IMR-90 (cell line): ENCODE results near the gene NPRL2. TPM values are rescaled to one million over a fixed set of nuclear protein-coding genes. Genes with fewer than 3 reads are reported as not detected.

ENCODE experiments used
- ATAC-seq: fragments of 200-7000 bp; cut with Tn5 transposase; 2 replicates; pipeline ENCODE4 v1.9.1; 2020; ENCODE audit warnings: low read depth, mild to moderate bottlenecking, moderate library complexity
- BruUV-seq: library from RNA; stranded (reverse); fragments of 400-500 nt; replicated peaks from 2 replicates; lab custom pipeline; 2021; lab: Mats Ljungman, UMichigan
- CTCF ChIA-PET: fragments of 300-600 bp; formaldehyde crosslinking; extraction: SDS; loops from one replicate; lab custom pipeline; 2021; ENCODE audit warnings: antibody characterized with exemption; lab: Yijun Ruan, JAX
- POLR2A ChIA-PET: fragments of 300-600 bp; sonication (Branson Sonifier 250); formaldehyde crosslinking; loops from one replicate; lab custom pipeline; 2022; ENCODE audit warnings: antibody characterized with exemption; ENCODE audit not compliant: unreplicated experiment; lab: Charles Lee
- DNase-seq: peaks from one replicate; pipeline ENCODE4 v3.0.0; 2013
- H2AFZ ChIP-seq: replicated peaks from 2 replicates; pipeline ENCODE3; 2013; ENCODE audit warnings: low read length, mild to moderate bottlenecking; ENCODE audit not compliant: poor library complexity
- H2AK5ac ChIP-seq: 2 replicates; pipeline ENCODE4 v1.6.1; 2013; ENCODE audit warnings: low read depth, low read length, inconsistent platforms
- H2AK9ac ChIP-seq: replicated peaks from 2 replicates; pipeline ENCODE3; 2013; ENCODE audit warnings: mild to moderate bottlenecking, low read depth, low read length, moderate library complexity; ENCODE audit not compliant: poor library complexity
- H2BK120ac ChIP-seq: 2 replicates; pipeline ENCODE4 v1.6.1; 2013; ENCODE audit warnings: low read depth, low read length, inconsistent platforms
- H2BK15ac ChIP-seq: 3 replicates; pipeline ENCODE4 v1.6.1; 2013; ENCODE audit warnings: low read depth, low read length, inconsistent platforms
- H2BK20ac ChIP-seq: 2 replicates; pipeline ENCODE4 v1.6.1; 2013; ENCODE audit warnings: low read depth, mild to moderate bottlenecking, inconsistent platforms, low read length, moderate library complexity
- H2BK5ac ChIP-seq: 2 replicates; pipeline ENCODE4 v1.6.1; 2013; ENCODE audit warnings: mild to moderate bottlenecking, low read depth, low read length, inconsistent platforms; ENCODE audit not compliant: poor library complexity, severe bottlenecking
- H3K14ac ChIP-seq: replicated peaks from 2 replicates; pipeline ENCODE4 v1.6.1; 2013; ENCODE audit warnings: low read depth, low read length, inconsistent platforms
- H3K18ac ChIP-seq: 2 replicates; pipeline ENCODE4 v1.6.1; 2013; ENCODE audit warnings: low read depth, low read length, control low read depth
- H3K23ac ChIP-seq: 2 replicates; pipeline ENCODE4 v1.6.1; 2013; ENCODE audit warnings: low read depth, low read length, inconsistent platforms
- H3K27ac ChIP-seq: 2 replicates; pipeline ENCODE4 v1.5.1; 2013; ENCODE audit warnings: mild to moderate bottlenecking, control low read depth, low read length; ENCODE audit not compliant: insufficient read depth
- H3K27me3 ChIP-seq: 2 replicates; pipeline ENCODE4 v1.6.1; 2013; ENCODE audit warnings: low read length; ENCODE audit not compliant: control insufficient read depth, insufficient read depth
- H3K36me3 ChIP-seq: 2 replicates; pipeline ENCODE4 v1.6.1; 2013; ENCODE audit warnings: low read length, mixed read lengths; ENCODE audit not compliant: control insufficient read depth, insufficient read depth
- H3K4ac ChIP-seq: 2 replicates; pipeline ENCODE4 v1.6.1; 2013; ENCODE audit warnings: low read depth, low read length, inconsistent platforms
- H3K4me1 ChIP-seq: 2 replicates; pipeline ENCODE4 v1.6.1; 2013; ENCODE audit warnings: low read length, mixed read lengths; ENCODE audit not compliant: control insufficient read depth, insufficient read depth
- H3K4me2 ChIP-seq: 2 replicates; pipeline ENCODE4 v1.6.1; 2013; ENCODE audit warnings: low read depth, mild to moderate bottlenecking, control low read depth, low read length, moderate library complexity
- H3K4me3 ChIP-seq: 2 replicates; pipeline ENCODE4 v1.5.1; 2013; ENCODE audit warnings: low read depth, mild to moderate bottlenecking, control low read depth, low read length, moderate library complexity; ENCODE audit not compliant: insufficient read depth
- H3K56ac ChIP-seq: 2 replicates; pipeline ENCODE4 v1.6.1; 2013; ENCODE audit warnings: low read length, inconsistent platforms; ENCODE audit not compliant: insufficient read depth; ENCODE audit errors: extremely low read depth
- H3K79me1 ChIP-seq, 2 experiments: 2 replicates each; pipeline ENCODE4 v1.6.1; 2013; ENCODE audit warnings: low read length in 2 of 2, inconsistent platforms in 1 of 2, low read depth in 1 of 2
- H3K9ac ChIP-seq: 2 replicates; pipeline ENCODE4 v1.6.1; 2013; ENCODE audit warnings: low read depth, low read length, control low read depth
- H3K9me1 ChIP-seq: 2 replicates; pipeline ENCODE4 v1.6.1; 2013; ENCODE audit warnings: low read length, inconsistent platforms; ENCODE audit not compliant: insufficient read depth
- H3K9me3 ChIP-seq: 2 replicates; pipeline ENCODE4 v1.6.1; 2013; ENCODE audit warnings: low read length; ENCODE audit not compliant: control insufficient read depth, insufficient read depth
- H4K20me1 ChIP-seq: 2 replicates; pipeline ENCODE4 v1.6.1; 2013; ENCODE audit warnings: low read length, inconsistent platforms; ENCODE audit not compliant: insufficient read depth
- H4K5ac ChIP-seq: 2 replicates; pipeline ENCODE4 v1.6.1; 2013; ENCODE audit warnings: mild to moderate bottlenecking, low read depth, low read length, control low read depth
- H4K8ac ChIP-seq, 2 experiments: 2 replicates each; pipeline ENCODE4 v1.6.1; 2013; ENCODE audit warnings: low read depth in 2 of 2, low read length in 2 of 2, control low read depth in 1 of 2, inconsistent platforms in 1 of 2
- H4K91ac ChIP-seq: 2 replicates; pipeline ENCODE4 v1.6.1; 2013; ENCODE audit warnings: low read depth, low read length, inconsistent platforms; ENCODE audit not compliant: insufficient read depth
- BHLHE40 ChIP-seq: fragments of 150-350 bp; IDR thresholded peaks from 2 replicates; pipeline ENCODE4 v1.6.1; 2016; ENCODE audit warnings: mild to moderate bottlenecking, low read depth, low read length
- CEBPB ChIP-seq: IDR thresholded peaks from 2 replicates; pipeline ENCODE4 v1.6.1; 2012; ENCODE audit warnings: low read depth, low read length, improper control_type of control experiment
- CHD1 ChIP-seq: IDR thresholded peaks from 2 replicates; pipeline ENCODE4 v1.6.1; 2012; ENCODE audit warnings: low read depth, low read length, improper control_type of control experiment
- CTCF ChIP-seq: conservative IDR thresholded peaks from 2 replicates; pipeline ENCODE4 v1.5.1; 2012; ENCODE audit warnings: mild to moderate bottlenecking, low read depth, low read length, improper control_type of control experiment
- FOS ChIP-seq: fragments of 150-350 bp; IDR thresholded peaks from 2 replicates; pipeline ENCODE4 v1.6.1; 2016; ENCODE audit warnings: low read depth, low read length
- MAFK ChIP-seq: IDR thresholded peaks from 2 replicates; pipeline ENCODE4 v1.6.1; 2012; ENCODE audit warnings: low read depth, low read length, improper control_type of control experiment
- MAZ ChIP-seq: IDR thresholded peaks from 2 replicates; pipeline ENCODE4 v1.6.1; 2012; ENCODE audit warnings: low read depth, mild to moderate bottlenecking, low read length, improper control_type of control experiment, moderate library complexity, borderline replicate concordance
- MXI1 ChIP-seq: IDR thresholded peaks from 2 replicates; pipeline ENCODE4 v1.6.1; 2012; ENCODE audit warnings: low read depth, mild to moderate bottlenecking, low read length, moderate library complexity, borderline replicate concordance
- NFE2L2 ChIP-seq: fragments of 150-350 bp; IDR thresholded peaks from 2 replicates; pipeline ENCODE4 v1.6.1; 2016; ENCODE audit warnings: low read depth, mild to moderate bottlenecking, low read length
- RAD21 ChIP-seq: IDR thresholded peaks from 2 replicates; pipeline ENCODE4 v1.6.1; 2012; ENCODE audit warnings: low read length, improper control_type of control experiment
- RCOR1 ChIP-seq: IDR thresholded peaks from 2 replicates; pipeline ENCODE4 v1.6.1; 2012; ENCODE audit warnings: mild to moderate bottlenecking, low read length, improper control_type of control experiment; ENCODE audit not compliant: insufficient replicate concordance
- RFX5 ChIP-seq: IDR thresholded peaks from 2 replicates; pipeline ENCODE4 v1.8.0; 2012; ENCODE audit warnings: low read depth, mild to moderate bottlenecking, low read length, moderate library complexity
- SMC3 ChIP-seq: fragments of 150-350 bp; IDR thresholded peaks from 2 replicates; pipeline ENCODE4 v1.6.1; 2016; ENCODE audit warnings: low read depth, mild to moderate bottlenecking, antibody characterized with exemption, low read length, moderate library complexity
- USF2 ChIP-seq: fragments of 150-350 bp; IDR thresholded peaks from 2 replicates; pipeline ENCODE4 v1.6.1; 2017; ENCODE audit warnings: mild to moderate bottlenecking, antibody characterized with exemption, low read length, low read depth
- WGBS, 2 experiments: methylation state at CpG; one replicate each; pipeline versions ENCODE4 v1.1.5 to v1.1.7; 2013; ENCODE audit warnings: missing lambda C conversion rate in 2 of 2; ENCODE audit not compliant: insufficient read length in 1 of 2; ENCODE audit errors: extremely low coverage in 2 of 2; 5-methylcytosine and 5-hydroxymethylcytosine counted together
- dilution Hi-C: fragments of 300-500 bp; cut with HindIII; formaldehyde crosslinking; loops from one replicate; pipeline ENCODE4 v1.14.3; 2018; ENCODE audit warnings: low sequenced_read_pairs; ENCODE audit not compliant: unreplicated experiment
- in situ Hi-C: fragments of 300-500 bp; cut with MboI; formaldehyde crosslinking; loops from 3 replicates; pipeline ENCODE4 v1.14.3; 2019; ENCODE audit warnings: low sequenced_read_pairs, inconsistent platforms, mixed read lengths
- intact Hi-C: fragments of 100-400 bp; cut with micrococcal nuclease; formaldehyde crosslinking; loops from 2 replicates; pipeline ENCODE4 v1.10.0; 2022
- polyA plus RNA-seq, 3 experiments: library from polyadenylated mRNA; depleted of rRNA; stranded (reverse); fragments of >200 nt; gene quantifications; 2 replicates each; pipeline ENCODE4 v1.2.3, GENCODE V29; 2012; ENCODE audit warnings: low replicate concordance in 1 of 3
- total RNA-seq: library from RNA; depleted of rRNA; stranded (reverse); fragments of >200 nt; gene quantifications from 2 replicates; pipeline ENCODE4 v1.2.3, GENCODE V29; 2012

The NPRL2 gene
- total and polyA plus RNA-seq, 2 of the 4 experiments (the other 2 are of a cell fraction) = 38.3 to 38.7 TPM

DNA sequence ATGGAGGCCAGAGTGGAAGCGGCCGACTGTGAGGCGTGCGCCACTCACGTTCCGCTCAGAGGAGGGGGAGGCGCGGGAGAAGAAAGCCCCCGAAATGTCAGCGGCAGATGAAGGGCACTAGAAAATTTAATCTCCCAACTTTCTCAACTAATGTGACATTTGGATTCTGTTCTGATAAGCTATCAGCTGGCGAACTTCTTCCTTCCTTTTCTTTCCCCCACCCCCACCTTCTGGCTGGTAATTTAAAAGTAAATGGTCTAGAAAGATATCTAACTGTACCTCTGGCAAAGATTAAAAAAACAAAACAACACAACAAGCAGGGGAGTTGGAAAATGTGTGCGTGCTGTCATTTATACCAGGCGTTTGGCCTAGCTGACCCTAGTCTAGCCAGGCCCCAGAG lies 35.2 kb upstream of the NPRL2 start:
- CTCF ChIA-PET = no interaction called here
- no peak overlapping the region for H3K4ac ChIP-seq
- H3K23ac ChIP-seq = no peak overlapping the region
- no peak overlapping the region for H2BK5ac ChIP-seq
- POLR2A ChIA-PET = no interaction called here
- no peak overlapping the region for H3K9ac ChIP-seq
- H4K20me1 ChIP-seq = no peaks in the 10 kb centered on the region
- no peak overlapping the region for H4K91ac ChIP-seq
- H3K36me3 ChIP-seq = no peaks in the 10 kb centered on the region
- H2BK15ac ChIP-seq = no peak overlapping the region
- H4K5ac ChIP-seq = no peak overlapping the region
- no peak for TF ChIP-seq CHD1
- no peak for TF ChIP-seq RCOR1
- TF ChIP-seq FOS = no peak
- TF ChIP-seq MAZ = no peak
- TF ChIP-seq MAFK = no peak
- no peak for TF ChIP-seq SMC3
- TF ChIP-seq RFX5 = no peak
- no peak for TF ChIP-seq USF2
- no peak for TF ChIP-seq BHLHE40
- TF ChIP-seq CEBPB = no peak
- no peak for TF ChIP-seq NFE2L2
- no peak for TF ChIP-seq MXI1
- TF ChIP-seq RAD21 = no peak
- no peak for TF ChIP-seq CTCF
- no peak overlapping the region for H2BK120ac ChIP-seq
- H2AK9ac ChIP-seq = no peak overlapping the region
- H3K56ac ChIP-seq = no peak overlapping the region
- in situ Hi-C loops (no loop called here), dilution Hi-C loops (no loop called here), intact Hi-C loops (no loop called here)
- H3K4me2 ChIP-seq = no peak overlapping the region
- H2AK5ac ChIP-seq = no peak overlapping the region
- H3K27me3 ChIP-seq = peaks cover 56% of the 10 kb centered on the region
- DNase-seq (no peak), ATAC-seq (no peak)
- no peaks in the 10 kb centered on the region for H3K9me1 ChIP-seq
- H3K14ac ChIP-seq = no peak overlapping the region
- H3K18ac ChIP-seq = no peak overlapping the region
- H3K27ac ChIP-seq = no peak overlapping the region
- no peak overlapping the region for H4K8ac ChIP-seq
- H3K4me3 ChIP-seq = no peak overlapping the region
- no peaks in the 10 kb centered on the region for H3K9me3 ChIP-seq
- H2AFZ ChIP-seq = no peak overlapping the region
- no TSS peak for BruUV-seq
- no CpG with 5 or more reads among the region's 13 CpGs for WGBS, 2 experiments
- no peaks in the 10 kb centered on the region for H3K4me1 ChIP-seq
- H2BK20ac ChIP-seq = no peak overlapping the region
- H3K79me1 ChIP-seq = no peaks in the 10 kb centered on the region
